Upper lobe of left lung (tissue), 4 donors: ENCODE results near the gene DISC1.

Experiments used
- CTCF ChIP-seq, 6 experiments: fragments of 450-650 bp in 4 of 6; fragments of 200-600 bp in 2 of 6; sonication (generic) in 2 of 6; IDR thresholded peaks; one replicate each; pipeline ENCODE4 v1.5.1; 2016 to 2019; ENCODE audit warnings: antibody characterized with exemption in 6 of 6
- EP300 ChIP-seq, 4 donors: sonication (generic); formaldehyde crosslinking; IDR thresholded peaks; one replicate each; pipeline ENCODE4 v1.5.1; 2017; ENCODE audit warnings: antibody characterized with exemption in 4 of 4, control low read depth in 2 of 4

GRCh38 chr1:231611111-231611510, 15.5 kb upstream of the DISC1 start:
- TF ChIP-seq CTCF (IDR thresholded peaks at IDR 0.05) (no peak), EP300 (IDR thresholded peaks at IDR 0.05) (no peak)
